Thoracic aorta (tissue), 2 donors: ENCODE data around the gene ZNF592. TPM values are rescaled to one million over a fixed set of nuclear protein-coding genes. Genes with fewer than 3 reads are reported as not detected.
A peak's percentile ranks its signal among the peaks of the same experiment; 100 is the strongest.

Experiments used
- ATAC-seq: fragments of 150-250 bp; one replicate; pipeline ENCODE4 v1.8.0; 2017; ENCODE audit warnings: low read depth; ENCODE audit not compliant: insufficient number of reproducible peaks, low FRiP score
- DNase-seq: peaks from one replicate; pipeline ENCODE4 v3.0.0-alpha.2; 2020; ENCODE audit warnings: low spot score
- H3K27ac ChIP-seq, 2 donors: fragments of 200-600 bp; sonication (generic); 1 replicate in 1 of 2; 2 replicates in 1 of 2; pipeline ENCODE4 v1.5.1; 2016; ENCODE audit warnings: mild to moderate bottlenecking in 2 of 2, moderate library complexity in 2 of 2
- H3K27me3 ChIP-seq: fragments of 200-600 bp; sonication (generic); replicated peaks from 2 replicates; pipeline ENCODE4 v1.6.0; 2016; ENCODE audit warnings: mild to moderate bottlenecking; ENCODE audit not compliant: insufficient read depth
- H3K36me3 ChIP-seq: fragments of 200-600 bp; sonication (generic); one replicate; pipeline ENCODE4 v1.5.1; 2016
- H3K4me1 ChIP-seq, 2 donors: fragments of 200-600 bp; sonication (generic); 1 replicate in 1 of 2; 2 replicates in 1 of 2; pipeline versions ENCODE4 v1.5.1 to v1.6.0; 2016; ENCODE audit warnings: low read depth in 2 of 2, mild to moderate bottlenecking in 1 of 2; ENCODE audit not compliant: control insufficient read depth in 1 of 2
- H3K4me3 ChIP-seq: fragments of 200-600 bp; sonication (generic); 2 replicates; pipeline ENCODE4 v1.5.1; 2016; ENCODE audit warnings: mild to moderate bottlenecking
- H3K9me3 ChIP-seq: fragments of 200-600 bp; sonication (generic); 2 replicates; pipeline ENCODE4 v1.5.1; 2016
- total RNA-seq, 2 donors: library from RNA; depleted of rRNA; stranded (reverse); fragments of >200 nt; gene quantifications; one replicate each; pipeline versions ENCODE4 v1.1.0 to v1.2.3, GENCODE V29; 2016
- TF ChIP-seq, protein P1 (sequence below): fragments of 200-600 bp; sonication (generic); IDR thresholded peaks from one replicate; pipeline ENCODE4 v1.5.1; 2019; ENCODE audit warnings: antibody characterized with exemption

The ZNF592 gene
- total RNA-seq, 2 donors from 2014 or later: 24.4 to 26.7 TPM

DNA sequence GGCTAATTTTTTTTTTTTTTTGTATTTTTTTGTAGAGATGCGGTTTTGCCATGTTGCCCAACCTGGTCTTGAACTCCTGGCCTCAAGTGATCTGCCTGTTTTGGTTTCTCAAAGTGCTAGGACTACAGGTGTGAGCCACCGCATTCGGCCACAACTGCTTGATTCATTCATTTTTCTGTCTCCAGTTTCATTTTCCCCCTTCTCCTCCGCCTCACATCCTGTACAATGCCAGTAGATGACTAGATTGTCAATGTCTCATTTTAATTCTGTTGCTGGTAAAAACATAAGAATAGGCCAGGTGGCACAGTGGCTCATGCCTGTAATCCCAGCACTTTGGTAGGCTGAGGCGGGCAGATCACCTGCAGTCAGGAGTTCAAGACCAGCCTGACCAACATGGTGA, 12.0 kb upstream of the ZNF592 start:
- H3K27ac ChIP-seq: no peak overlapping the region
- TF ChIP-seq, protein P1, sequence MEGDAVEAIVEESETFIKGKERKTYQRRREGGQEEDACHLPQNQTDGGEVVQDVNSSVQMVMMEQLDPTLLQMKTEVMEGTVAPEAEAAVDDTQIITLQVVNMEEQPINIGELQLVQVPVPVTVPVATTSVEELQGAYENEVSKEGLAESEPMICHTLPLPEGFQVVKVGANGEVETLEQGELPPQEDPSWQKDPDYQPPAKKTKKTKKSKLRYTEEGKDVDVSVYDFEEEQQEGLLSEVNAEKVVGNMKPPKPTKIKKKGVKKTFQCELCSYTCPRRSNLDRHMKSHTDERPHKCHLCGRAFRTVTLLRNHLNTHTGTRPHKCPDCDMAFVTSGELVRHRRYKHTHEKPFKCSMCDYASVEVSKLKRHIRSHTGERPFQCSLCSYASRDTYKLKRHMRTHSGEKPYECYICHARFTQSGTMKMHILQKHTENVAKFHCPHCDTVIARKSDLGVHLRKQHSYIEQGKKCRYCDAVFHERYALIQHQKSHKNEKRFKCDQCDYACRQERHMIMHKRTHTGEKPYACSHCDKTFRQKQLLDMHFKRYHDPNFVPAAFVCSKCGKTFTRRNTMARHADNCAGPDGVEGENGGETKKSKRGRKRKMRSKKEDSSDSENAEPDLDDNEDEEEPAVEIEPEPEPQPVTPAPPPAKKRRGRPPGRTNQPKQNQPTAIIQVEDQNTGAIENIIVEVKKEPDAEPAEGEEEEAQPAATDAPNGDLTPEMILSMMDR: no peak
- H3K27me3 ChIP-seq: no peaks in the 10 kb centered on the region
- ATAC-seq: no peak
- no peaks in the 10 kb centered on the region for H3K36me3 ChIP-seq
- H3K4me1 ChIP-seq: peaks cover 0 to 3% of the 10 kb centered on the region in 2 donors
- no peak overlapping the region for H3K4me3 ChIP-seq
- no peak for DNase-seq
- no peaks in the 10 kb centered on the region for H3K9me3 ChIP-seq

DNA sequence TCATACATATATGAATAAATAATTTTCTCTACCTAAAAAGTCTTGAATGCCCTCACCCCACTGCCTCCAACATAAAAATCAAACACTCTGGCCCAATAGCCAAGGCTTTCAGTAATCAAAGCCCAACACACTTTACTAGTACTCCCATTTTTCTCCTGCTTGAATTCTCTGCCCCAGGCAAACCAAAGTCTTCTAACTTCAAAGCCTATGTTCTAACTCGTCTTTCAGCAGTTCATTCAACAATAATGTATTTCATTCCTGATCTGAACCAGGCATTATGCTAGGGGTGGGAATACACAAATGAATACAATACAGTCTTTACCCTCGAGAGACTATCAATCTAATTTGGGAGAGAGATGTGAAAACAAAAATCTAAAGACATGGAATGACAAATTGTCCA, 11.4 kb upstream of the ZNF592 start:
- peaks cover 0 to 3% of the 10 kb centered on the region in 2 donors for H3K4me1 ChIP-seq
- H3K9me3 ChIP-seq: no peaks in the 10 kb centered on the region
- H3K27me3 ChIP-seq: no peaks in the 10 kb centered on the region
- no peak overlapping the region for H3K4me3 ChIP-seq
- no peak for ATAC-seq
- DNase-seq: no peak
- TF ChIP-seq, protein P1: no peak
- H3K27ac ChIP-seq: no peak overlapping the region
- no peaks in the 10 kb centered on the region for H3K36me3 ChIP-seq

DNA sequence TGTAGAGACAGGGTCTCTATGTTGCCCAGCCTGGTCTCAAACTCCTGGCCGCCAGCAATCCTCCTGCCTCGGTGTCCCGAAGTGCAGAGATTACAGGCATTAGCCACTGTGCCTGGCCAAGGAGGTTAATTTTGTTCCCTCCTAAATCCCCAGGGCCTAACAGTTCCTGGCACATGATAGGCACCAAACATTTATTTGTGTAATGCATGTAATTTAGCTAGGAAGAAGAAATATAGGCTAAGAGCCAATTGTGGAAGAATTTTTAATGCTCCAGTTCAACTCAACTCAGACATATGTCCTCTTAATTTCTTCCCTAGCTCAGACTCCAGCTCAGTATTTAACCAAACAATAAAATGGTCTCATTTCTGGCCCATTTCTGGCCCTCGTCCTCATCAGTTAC, 7.7 kb upstream of the ZNF592 start:
- no peaks in the 10 kb centered on the region for H3K36me3 ChIP-seq
- no peaks in the 10 kb centered on the region for H3K27me3 ChIP-seq
- no peak for DNase-seq
- TF ChIP-seq, protein P1: no peak
- H3K27ac ChIP-seq: no peak overlapping the region
- no peak overlapping the region for H3K4me3 ChIP-seq
- H3K4me1 ChIP-seq: peaks cover 0 to 11% of the 10 kb centered on the region in 2 donors
- no peak for ATAC-seq
- H3K9me3 ChIP-seq: no peaks in the 10 kb centered on the region

DNA sequence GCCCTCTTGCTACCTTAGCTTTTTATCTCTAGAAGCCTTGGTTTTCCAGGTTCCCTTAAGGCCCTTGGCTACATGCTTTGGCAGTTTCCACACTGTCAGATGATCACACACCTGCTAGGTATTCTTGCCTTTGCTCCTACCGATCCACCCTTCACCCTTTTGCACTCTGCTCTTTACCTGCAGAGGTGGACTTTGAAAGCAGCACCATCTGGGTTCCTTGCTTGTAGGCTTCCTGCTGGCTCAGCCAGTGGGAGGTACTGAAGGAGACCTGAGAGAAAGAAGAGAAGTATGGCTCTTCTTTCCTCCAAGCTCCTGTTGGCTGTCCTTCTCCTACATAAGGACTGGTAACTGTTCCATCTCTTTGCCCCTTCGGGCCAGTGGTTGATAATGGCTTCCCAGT, 7.3 kb upstream of the ZNF592 start:
- no peak overlapping the region for H3K27ac ChIP-seq
- H3K9me3 ChIP-seq: no peaks in the 10 kb centered on the region
- H3K4me3 ChIP-seq: no peak overlapping the region
- ATAC-seq (no peak), DNase-seq (no peak)
- TF ChIP-seq, protein P1: no peak
- no peaks in the 10 kb centered on the region for H3K36me3 ChIP-seq
- peaks cover 1 to 13% of the 10 kb centered on the region in 2 donors for H3K4me1 ChIP-seq
- no peaks in the 10 kb centered on the region for H3K27me3 ChIP-seq

DNA sequence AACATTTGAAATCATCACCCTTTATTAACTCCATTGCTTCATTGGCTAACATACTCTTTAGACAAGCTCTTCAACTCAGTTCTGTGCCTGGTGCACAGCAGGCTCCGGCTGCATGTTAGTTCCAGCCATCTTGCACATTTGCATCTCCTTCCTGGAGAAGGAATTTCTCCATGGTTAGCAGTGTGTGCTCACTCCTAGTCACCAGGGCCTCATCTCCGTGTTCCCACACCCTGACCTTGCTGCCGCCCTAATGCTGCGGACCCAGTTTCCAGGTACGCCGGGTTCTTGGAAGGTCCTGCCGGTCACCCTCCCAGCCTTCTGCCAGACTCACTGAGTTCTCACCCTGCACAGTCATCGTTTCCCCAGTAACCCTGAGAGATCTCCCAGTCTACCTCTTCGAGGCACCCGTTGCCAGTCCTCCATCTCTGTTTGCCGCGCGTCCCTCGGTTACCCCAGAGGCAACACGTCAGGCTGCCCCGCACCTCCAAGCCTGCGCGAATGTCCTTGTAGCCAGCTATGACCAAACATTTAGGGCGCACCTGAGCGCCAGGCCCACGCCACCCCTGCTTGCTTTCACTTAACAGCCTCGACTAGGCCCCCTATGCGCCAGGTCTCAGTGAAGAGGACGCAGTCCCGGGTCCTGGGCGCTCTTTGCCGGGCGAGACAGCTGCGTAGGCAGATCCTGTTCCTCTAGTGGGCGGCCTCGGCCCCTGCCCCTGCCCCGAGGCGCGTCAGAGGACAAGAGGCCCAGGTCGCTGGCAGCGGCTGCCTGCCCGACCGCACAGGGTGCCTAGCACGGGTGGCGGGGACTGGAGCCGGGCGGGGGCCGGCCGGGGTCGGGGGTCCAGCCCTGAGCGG, 747 bp upstream of the ZNF592 start:
- peak; percentile 53 for ATAC-seq
- Histone ChIP-seq H3K27me3 (no peaks in the 10 kb centered on the region), H3K9me3 (no peaks in the 10 kb centered on the region), H3K36me3 (no peaks in the 10 kb centered on the region), H3K27ac (peak overlapping the region; percentile 100), H3K4me3 (peak overlapping the region; percentile 88), H3K4me1 (peaks cover 30 to 52% of the 10 kb centered on the region in 2 donors)
- DNase-seq: peak; percentile 32
- TF ChIP-seq, protein P1: no peak
